Cerebellar cortex (tissue), 1 donor: Measurements from ENCODE around the gene CDKN1A.
"Not testable (repeated sequence)": the region's sequence is repeated elsewhere in the genome, so short reads cannot be mapped to it uniquely, and the experiment has no call there.

Source experiments
- DNase-seq: peaks from one replicate; pipeline ENCODE4 v3.0.0-alpha.2; 2015; ENCODE audit warnings: low spot score

Gene CDKN1A

DNA sequence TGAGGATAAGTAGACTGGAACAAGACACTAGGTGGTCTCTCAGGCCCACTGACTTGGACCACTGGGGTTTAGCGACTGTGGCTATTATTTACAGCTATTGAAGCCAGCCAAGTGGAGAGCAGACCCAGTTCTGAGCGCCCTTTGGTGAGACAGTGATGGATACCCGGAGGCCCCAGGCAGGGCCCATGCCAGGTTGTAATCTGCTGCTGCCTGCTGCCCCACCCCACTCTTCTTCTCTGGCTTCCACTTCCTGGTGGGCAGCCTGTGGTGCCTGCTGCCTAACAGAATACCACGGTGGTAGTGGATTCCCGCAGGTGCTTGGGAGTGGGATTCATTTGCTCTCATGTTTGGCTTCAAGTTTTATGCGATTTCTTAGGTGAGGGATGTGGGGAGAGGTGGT, 19.7 kb downstream of the CDKN1A start:
- no peak for DNase-seq

DNA sequence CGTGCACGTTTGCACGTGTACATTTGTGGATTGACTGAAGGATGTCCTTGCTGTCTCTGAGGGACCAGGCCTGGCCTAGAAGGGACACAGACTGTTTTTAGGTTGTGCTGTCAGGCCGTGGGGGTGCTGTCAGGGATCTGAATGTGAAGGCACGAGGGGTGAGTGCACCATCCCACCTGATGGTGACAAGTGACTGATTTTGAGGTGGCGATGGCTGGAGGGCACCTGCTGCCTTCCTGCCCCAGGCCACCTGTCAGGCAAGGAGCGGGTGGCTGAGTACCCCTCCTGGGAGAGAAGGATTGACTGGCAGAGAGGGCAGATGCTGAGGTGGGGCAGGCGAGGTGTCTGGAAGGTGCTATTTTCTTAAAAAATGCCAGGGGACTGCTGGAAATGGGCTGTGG, 20.4 kb downstream of the CDKN1A start:
- DNase-seq: no peak

- DNase-seq: no peak
Measured at GRCh38 chr6:36699348-36699747, 20.8 kb downstream of the CDKN1A start.

DNA sequence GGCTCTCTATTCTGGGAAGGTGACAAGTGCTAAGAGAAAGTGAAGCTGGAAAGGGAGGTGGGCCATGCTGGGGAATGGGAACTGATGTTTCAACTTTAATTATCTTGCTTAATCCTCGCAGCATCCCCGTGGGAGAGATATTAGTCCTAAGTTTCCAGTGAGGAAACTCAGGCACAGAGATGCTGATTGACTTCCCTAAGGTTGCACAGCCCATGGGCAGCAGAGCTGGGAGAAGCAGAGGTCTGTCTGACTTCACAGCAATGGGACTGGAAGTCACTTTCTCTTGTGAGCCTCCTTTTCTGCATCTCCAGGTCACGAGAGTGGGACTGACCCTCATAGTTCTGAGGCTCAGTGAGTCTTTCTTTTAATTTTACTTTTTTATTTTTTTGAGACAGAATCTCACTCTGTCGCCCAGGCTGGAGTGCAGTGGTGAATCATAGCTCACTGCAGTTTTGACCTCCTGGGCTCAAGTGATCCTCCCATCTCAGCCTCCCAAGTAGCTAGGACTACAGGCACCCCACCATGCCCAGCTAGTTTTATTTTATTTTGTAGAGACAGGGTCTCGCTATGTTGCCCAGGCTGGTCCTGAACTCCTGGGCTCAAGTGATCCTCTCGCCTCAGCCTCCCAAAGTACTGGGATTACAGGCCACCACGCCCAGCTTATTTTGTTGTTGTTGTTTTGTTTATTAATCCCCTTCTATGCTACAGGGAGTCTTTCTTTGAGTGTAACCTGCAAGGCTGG, 21.7 kb downstream of the CDKN1A start:
- no peak for DNase-seq

DNA sequence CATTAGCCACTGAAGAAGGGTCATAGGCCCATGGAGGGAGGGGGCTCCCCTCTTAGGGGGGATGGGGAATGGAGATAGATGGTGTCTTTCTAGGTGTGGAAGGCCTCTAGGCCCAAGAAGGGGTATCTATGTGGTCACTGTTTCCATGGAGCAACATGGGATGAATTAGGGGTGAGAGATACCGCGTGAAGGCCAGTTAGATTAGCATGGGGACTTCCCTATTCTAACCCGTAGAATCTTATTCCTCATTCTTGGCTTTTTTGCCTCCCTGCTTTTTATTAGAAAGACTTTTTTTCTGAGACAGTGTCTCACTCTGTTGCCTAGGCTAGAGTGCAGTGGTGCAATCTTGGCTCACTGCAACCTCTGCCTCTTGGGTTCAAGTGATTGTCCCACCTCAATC, 22.3 kb downstream of the CDKN1A start:
- no peak for DNase-seq

GRCh38 chr6:36701401-36701991, 23.0 kb downstream of the CDKN1A start:
- no peak for DNase-seq

DNA sequence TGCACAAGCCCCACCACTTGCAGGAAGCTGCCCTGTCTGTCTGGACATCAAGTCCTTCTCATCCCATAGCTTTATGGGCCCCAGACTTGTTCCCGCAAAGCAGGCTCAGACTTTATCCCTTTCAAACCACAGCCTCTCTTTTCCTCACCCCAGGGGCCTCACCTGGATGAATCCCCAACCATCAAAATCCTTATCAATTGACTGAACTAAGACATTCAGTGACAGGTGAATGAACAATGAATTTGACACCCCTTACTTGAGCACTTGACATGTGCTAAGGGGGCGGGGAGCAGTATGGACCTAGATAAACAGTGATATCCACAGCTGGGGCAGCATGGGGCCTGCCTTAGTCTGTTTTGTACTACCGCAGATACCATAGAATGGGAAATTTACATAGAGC, 24.1 kb downstream of the CDKN1A start:
- no peak for DNase-seq

DNA sequence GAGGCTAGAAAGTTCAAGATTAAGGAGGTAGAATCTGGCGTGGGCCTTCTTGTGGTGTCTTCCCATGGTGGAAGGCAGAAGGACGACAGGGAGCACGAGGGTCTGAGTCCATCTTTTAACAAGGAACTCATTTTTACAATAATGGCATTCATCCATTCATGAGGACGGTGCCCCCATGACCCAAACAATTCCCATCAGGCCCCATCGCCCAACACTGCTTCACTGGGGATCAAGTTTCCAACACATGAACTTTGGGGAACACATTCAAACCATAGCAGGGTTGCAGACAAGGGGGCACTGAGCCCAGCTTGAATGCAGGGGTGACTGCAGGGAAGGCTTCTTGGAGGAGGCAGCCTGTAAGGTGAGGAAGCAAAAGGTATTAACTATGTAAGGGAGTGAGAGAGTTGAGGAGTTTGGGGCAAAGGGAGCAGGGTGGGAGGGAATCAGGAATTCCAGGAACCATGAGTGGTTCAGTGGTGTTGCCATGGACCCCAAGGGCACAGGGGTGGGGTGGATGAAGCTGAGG, 24.6 kb downstream of the CDKN1A start:
- DNase-seq: no peak

GRCh38 chr6:36703982-36704381, 25.5 kb downstream of the CDKN1A start:
- no peak for DNase-seq

- DNase-seq: not testable (repeated sequence)
Measured at GRCh38 chr6:36704961-36705577, 26.6 kb downstream of the CDKN1A start.

DNA sequence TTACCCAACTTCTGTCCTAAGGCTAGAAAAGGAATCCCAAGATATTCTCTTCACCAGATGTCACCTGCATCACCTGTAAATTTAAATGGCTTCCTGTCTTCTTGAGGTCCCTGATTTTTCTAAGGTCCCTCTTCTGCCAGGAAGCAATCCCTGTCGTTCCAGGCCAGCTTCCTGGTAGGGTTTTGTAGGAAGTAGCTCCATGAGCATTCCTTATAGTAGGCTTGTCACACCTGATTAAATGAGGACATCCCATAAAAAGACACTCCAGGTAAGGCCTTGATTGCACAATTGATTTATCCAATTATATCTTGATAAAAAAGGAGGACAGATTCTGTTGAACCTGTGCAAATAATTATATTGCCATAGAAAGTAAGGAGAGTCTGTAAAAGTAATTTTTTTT, 27.8 kb downstream of the CDKN1A start:
- DNase-seq: no peak

DNA sequence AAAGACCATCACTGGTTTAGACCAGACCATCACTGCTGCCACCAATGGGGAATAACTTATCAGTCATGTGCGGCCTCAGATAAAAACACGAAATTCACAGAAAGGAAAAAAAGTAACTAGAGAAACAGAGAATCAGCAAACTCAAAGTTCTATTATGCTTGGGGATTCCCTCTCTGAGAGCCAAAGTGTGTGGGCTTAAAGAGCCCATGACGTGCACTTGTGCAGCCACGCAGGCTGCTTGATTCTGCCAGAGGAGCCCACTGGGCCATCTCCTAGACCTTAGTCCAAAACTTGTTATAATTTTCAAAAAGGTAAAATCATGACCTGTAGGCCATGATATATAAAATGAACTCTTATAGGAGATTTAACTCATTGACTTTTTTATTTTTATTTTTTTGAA, 34.3 kb downstream of the CDKN1A start:
- no peak for DNase-seq

DNA sequence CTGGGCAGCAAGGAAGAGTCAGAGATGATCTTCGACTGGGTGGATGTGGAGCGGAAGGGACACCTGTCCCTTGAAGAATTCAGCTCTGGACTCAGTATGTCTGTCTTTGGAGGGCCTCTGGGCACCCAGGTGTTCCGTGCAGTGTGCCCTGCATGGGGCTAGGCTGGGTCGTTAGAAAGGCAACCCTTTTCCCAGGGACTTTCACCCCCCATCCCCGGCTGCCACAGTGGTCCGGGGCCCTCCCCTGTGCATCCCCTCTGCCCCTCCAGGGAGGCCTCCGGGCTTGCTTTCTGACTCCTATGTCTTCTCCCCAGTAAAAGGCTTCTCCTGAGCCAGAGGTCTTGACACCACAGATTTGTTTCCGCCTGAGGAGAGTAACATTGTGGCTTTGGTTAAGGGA, 35.3 kb downstream of the CDKN1A start:
- no peak for DNase-seq

- DNase-seq: no peak
Measured at GRCh38 chr6:36714511-36714910, 36.0 kb downstream of the CDKN1A start.

DNA sequence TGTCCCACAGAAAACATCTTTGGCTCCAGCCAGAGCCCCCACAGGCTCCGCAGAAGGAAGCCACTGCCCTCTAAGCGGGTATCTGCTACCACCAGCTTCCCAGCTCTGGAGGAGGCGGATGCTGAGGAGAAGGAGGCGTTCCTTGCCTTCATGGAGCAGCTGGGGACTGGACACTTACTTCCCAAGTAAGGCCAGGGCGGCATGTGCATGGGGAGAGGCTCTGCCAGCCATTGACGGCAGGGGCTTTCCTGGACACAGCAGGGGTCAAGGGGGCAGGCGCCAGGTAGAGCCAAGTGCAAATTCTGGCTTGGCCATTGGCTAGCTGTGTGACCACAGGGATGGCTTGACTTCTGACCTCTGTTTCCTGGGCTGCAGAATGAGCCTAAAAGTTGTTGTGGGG, 37.0 kb downstream of the CDKN1A start:
- no peak for DNase-seq

- no peak for DNase-seq
Measured at GRCh38 chr6:36716476-36717093, 38.1 kb downstream of the CDKN1A start.

DNA sequence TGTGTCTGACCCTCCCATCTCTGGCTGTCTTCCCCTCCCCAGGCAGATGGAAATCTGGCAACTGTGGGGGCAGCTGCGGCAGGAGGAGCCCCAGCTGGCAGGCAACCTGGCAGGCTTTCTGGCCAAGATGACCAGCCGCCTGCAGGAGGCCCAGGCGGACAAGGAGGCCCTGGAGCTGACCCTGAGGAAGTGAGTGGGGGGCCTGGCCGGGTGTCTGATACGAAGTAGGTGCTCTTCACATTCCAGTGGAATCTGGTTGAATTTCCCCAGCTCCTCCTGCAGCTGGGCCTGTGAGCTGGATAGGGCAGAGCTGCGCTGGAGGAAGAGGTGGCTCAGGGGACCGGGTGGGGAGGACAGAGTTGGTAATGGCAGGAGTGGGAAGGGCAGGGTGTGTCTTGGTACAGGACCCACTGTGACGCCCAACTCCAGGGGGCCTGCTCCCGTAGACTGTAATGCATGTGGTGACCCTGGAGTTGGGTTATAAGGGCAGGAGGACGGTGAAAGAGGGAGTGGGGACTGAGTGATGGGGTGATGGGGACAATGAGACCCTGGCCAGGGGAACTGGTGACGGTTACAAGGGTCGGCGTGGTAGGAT, 38.8 kb downstream of the CDKN1A start:
- DNase-seq: no peak

- no peak for DNase-seq
Measured at GRCh38 chr6:36717871-36718540, 39.5 kb downstream of the CDKN1A start.

- DNase-seq: no peak
Measured at GRCh38 chr6:36718560-36718959, 40.0 kb downstream of the CDKN1A start.

GRCh38 chr6:36719126-36719525, 40.6 kb downstream of the CDKN1A start:
- no peak for DNase-seq

DNA sequence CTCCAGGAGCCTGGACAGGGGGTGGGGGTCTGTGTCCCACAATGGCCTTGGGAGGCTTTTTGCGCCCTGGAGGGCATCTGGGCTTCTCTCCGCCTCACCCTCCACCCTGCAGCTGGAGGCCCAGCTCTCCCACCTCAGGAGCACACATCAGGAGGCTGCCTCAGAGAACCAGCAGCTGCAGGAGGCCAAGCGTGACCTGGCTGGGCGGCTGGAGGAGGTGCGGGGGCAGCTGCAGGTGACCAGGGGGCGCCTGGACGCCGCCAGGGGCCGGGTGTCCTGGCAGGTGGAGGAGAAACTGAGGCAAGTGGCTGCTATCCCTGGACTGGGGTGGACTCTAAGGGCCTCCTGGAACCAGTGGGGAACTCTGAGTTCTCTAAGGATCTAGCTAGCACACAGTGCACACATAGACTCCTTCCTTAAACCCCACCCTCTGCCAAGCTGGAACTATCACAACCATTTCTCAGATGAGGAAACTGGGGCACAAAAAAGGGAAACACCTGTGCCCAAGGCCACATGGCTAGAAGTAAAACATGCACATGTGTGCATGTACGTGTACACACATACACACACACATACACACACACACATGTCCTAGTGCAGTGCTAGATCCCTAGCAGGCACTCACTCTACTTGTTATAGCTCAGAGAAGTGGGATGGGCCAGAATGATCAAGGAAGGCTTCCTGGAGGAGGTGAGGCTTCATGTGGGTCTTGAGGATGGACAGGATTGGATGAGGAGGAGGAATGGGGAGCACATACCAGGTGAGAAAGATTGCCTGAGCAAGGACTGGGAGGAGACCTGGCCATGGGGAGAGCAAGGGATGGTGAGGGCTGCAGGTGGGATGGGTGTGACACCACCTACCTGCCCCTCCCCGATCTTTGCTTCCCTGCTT, 42.0 kb downstream of the CDKN1A start:
- DNase-seq: no peak
